ENCODE data around the gene THAP5.

THAP5 gene

DNA sequence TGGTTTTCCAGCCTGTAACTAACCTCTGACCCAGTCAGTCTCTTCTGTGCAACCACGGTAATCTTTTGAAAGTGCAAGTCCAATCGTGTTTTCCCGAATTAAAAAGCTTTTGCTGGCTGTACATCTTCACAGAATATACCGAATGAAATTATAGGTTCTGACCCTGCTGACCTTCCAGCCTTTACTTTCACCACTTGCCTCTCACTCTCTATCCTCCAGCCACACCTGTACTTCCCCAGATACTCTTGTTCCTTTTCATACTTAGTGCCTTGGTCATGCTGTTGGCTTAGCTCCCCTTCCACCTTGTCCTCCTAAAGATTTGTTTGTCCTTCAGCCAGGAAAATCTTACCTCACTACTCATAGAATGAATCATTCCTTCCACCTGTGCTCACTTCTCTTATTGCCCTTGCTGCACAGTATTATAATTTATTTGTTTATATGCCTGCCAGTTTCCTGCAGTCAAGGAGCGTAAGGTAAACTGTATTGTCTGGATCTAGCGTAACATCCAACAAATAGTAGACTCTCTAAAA, 41.3 kb downstream of the THAP5 start:
- DNase-seq (ENCODE audit: low spot score), result no peak

DNA sequence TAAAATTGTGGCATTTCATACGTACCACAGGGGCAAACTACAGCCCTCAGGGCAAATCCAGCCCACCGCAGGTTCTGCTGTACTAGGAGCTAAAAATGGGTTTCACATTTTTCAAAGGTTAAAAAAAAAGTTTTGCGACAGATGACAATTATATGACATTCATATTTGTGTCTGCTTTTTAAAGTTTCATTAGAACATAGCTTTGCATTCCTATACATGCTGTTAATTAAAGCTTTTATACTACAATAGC, 42.8 kb downstream of the THAP5 start:
- no peak for DNase-seq (ENCODE audit: low spot score)

DNA sequence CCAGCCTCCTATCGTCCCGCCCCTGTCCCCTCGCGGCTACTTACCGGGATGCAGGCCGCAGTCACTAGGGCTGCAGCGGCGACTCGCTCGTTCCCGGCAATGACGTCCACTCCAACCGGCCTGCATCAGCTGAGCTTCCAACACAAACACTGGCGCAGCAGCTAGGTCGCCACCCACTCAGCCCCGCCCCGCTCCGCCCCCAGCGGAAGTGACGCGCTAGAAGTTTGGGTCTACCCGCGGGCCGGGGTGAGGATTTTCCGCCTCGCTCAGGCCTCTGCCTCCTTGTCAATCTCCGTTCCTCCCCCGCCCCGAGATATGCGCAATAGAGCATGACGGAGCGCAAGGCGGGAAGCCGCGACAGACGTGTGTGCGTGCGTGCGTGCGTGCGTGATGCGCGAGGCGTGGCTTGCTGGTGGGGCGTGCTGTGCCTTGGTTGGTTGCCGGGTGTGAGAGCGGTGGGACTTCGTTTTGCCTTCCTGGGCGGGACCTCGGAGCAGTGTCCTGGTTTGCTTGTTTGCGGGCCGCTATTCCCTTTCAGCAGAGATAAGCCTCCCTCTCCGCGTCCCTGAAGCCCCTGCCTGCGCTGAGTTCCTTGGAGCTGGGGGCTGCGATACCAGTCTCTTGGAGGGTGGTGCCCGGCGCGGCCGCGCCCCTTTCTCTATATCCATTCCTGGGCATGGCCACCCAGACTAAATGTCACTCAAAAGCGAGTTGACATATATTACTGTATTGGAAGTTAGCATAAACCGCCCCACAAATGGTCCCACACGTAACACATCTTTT, 43.3 kb downstream of the THAP5 start, which contains the start of gene PNPLA8:
PNPLA8 (minus strand) TSS at position 151 of the 783 bp plus-strand sequence. CDS start 10,644 bp downstream, outside the sequence.
- peak; percentile 99 for DNase-seq (ENCODE audit: low spot score)

DNA sequence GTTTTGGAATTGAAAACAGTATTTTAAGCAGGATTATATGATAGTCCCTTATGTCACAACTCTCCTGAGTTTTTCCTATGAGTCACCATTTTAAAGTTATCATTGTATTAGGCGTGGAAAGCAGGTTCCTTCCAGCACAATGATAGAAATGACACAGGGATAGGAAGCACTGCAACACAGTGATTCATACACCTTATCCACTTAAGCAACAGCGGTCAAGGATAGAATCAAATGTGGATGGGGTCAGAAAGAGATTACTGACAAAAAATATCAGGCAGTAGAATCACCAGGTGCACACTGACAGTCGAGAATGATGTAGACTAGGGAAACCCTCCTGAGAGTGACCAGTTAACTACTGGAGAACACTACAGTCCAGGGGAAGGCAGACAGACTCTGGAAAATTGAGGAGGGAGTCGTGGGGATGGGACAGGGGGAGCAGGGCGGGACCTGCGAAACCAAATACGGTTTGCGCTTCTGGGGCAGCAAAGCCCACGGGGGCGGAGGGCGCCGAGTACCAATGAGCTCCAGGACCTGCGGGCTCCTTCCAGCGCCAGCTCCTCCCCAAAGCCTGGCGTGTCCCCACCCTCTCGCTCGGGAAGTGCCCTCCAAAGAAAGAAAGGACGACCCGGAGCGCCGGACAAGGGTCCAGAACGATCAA, 44.0 kb downstream of the THAP5 start:
- DNase-seq (ENCODE audit: low spot score), result peak; percentile 15

DNA sequence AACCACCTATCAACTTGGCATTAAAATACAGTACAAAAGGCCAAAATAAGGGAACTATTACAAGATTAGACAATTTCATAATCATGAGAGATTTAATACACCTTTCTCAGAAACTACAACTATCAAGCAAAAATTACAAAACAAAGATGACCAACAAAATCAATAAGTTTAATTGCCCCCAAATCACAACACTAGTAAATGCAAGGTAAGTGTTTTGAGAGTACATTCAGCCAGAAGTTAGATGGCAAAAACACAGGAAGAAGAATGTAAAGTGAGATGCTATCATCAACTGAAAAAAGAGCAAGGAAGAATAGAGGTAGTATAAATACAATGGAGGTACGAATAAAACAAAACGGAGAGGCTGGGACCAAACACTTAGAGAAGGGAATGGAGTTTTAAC, 46.7 kb downstream of the THAP5 start:
- DNase-seq (ENCODE audit: low spot score), result no peak

DNA sequence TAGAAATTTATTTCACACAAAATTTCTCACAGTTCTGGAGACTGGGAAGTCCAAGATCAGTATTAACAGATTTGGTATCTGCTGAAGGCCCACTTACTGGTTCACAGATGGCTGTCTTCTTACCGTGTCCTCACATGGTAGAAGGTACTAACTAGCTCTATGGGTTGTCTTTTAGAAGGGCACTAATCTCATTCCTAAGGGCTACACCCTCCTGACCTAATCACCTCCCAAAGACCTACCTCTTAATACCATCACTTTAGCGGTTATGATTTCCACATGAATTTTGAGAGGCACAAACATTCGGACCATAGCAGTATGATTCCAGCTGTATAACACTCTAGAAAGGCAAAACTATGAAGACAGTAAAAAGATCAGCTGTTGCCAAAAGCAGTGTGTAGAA, 51.6 kb downstream of the THAP5 start:
- DNase-seq (ENCODE audit: low spot score), result no peak

DNA sequence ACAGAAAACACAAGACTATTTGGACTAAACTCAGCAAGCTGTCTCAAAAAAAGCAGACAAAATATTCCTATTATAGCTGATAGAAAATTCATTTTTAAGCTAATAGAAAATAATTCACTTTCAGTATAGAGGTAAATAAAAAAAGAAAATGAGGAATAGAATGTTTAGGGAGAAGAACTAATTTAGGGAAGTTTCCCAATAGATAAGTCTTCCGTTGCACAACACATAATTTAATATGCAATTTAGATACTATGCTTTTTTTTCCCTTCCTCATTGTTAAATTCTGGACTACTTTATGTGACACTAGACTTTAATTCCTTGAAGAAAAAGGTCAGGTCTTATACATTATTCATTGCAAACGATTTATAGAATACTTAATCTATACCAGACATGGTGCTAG, 53.9 kb downstream of the THAP5 start:
- DNase-seq (ENCODE audit: low spot score), result no peak

DNA sequence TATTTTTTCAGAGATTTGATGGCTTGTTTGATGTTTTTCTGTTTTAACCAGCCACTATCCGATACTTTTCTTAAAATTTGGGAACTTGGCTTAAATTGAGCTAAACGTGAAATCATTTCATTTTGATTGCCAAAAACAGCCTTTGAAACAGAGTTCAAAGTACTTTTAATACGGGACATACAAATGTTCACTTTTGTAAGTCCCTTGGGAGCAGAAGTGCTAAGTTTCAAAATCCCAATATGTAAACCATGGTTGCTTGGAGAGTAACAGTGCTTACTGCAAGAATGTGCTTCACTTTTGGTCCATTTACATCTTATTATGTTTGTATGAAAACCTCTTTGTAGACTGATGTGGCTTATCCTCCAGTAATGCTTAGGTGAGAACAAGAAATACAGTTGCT, 54.5 kb downstream of the THAP5 start:
- DNase-seq (ENCODE audit: low spot score), result no peak
